ENCODE measurements around the gene RNF11. TPM values are rescaled to one million over a fixed set of nuclear protein-coding genes. Genes with fewer than 3 reads are reported as not detected.

The RNF11 gene
- total RNA-seq, 2 donors from 2014 or later, result 23.6 to 30.3 TPM

DNA sequence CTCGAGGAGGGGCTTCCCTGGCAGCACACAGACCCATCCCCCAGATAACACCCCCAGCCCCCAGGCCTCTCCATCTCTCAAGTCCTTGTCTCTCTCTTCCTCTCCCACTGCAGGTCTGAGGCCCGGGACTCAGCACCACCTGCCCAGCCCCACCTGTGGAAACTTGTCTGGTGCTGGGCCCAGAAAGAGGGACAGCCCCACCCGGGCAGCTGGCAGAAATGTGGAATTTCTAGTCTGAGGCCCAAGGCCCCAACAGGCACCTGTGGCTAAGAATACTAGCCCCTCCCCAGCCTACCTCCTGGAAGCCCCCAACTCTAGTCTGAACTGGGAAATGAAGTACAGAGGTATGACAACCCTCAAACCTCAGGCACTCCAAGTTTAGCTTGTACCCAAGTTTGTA is 78.9 kb downstream of the RNF11 start:
- Mint-ChIP-seq H3K27ac (peak overlapping the region; percentile 41), H3K27me3 (no peaks in the 10 kb centered on the region), H3K36me3 (ENCODE audit: low read depth) (no peaks in the 10 kb centered on the region), H3K4me3 (no peak overlapping the region), H3K9me3 (no peaks in the 10 kb centered on the region), H3K4me1 (peaks cover 8% of the 10 kb centered on the region)
- ATAC-seq (replicated peaks), result no peak

DNA sequence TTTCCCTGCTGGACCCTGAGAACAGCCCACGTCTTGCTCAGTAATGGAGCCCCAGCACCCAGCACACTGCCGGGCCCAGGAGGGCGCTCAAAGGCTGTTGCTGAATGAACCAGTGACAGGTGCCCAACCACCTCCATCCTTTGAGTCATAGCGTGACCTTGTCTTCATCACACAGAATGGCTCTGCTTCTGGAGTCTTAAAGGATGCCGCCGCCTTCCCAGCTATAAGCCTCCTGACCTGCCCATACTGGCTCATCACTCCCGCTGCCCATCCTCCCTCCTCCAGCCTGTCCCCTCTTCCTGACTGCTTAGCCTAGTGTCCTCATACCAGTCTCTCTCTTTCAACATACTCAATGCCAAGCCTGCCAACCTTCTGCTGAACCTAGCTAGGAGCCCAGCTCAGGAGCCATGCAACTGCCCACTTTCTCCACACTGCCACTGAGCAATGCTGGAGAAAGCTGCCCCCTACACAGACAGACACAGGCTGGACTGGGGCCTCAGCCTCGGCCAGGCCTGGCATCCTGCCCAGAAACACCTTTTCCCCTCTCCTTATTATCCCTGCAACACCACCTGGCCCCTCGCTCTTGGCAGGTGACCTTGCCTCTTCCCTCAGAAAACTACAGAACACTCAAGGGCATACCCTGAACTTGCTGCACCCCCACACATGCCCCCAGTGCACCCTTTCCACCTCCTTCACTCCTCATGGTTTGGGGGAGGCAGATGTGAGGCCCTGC is 80.2 kb downstream of the RNF11 start:
- Mint-ChIP-seq H3K4me3 (no peak overlapping the region), H3K27ac (no peak overlapping the region), H3K36me3 (ENCODE audit: low read depth) (no peaks in the 10 kb centered on the region), H3K9me3 (no peaks in the 10 kb centered on the region), H3K27me3 (no peaks in the 10 kb centered on the region), H3K4me1 (peaks cover 8% of the 10 kb centered on the region)
- ATAC-seq (replicated peaks), result peak; percentile 34

DNA sequence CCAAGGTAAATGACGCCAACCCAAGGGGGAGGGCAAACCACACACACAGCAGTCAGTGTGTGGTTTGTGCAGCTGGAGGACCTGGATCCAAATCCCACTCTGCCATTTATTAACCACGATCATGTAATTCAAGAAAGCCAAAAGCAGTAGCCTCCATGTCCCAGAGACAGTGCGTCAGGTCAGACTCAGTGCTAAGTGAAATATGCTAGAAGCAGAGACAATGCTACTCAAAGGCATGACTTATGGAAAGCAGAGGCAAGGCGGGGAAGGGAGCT is 80.7 kb downstream of the RNF11 start:
- Mint-ChIP-seq H3K9me3 (no peaks in the 10 kb centered on the region), H3K27ac (no peak overlapping the region), H3K4me1 (peaks cover 8% of the 10 kb centered on the region), H3K27me3 (no peaks in the 10 kb centered on the region), H3K36me3 (ENCODE audit: low read depth) (no peaks in the 10 kb centered on the region), H3K4me3 (no peak overlapping the region)
- ATAC-seq (replicated peaks), result no peak

DNA sequence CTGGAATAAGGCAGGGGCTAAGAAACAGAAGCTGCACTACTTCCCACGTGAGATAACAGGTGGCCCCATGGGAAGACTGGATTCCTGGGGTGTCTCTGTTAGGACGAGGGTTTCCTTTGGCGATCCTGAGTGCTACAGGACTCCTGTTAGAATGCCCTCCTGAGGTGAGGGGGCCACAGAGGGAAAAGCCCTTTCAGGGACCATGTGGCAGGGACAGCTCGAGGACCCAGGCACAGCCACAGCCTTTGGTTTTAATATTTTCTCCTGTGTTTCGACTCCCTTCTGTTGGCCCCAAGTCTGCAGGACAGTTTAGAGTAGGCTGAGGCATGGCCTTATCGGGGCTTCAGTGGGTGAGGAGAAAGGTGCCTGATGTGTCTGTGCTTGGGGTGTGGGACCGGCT is 81.7 kb downstream of the RNF11 start:
- H3K4me1 Mint-ChIP-seq, result peaks cover 8% of the 10 kb centered on the region
- no peaks in the 10 kb centered on the region for H3K9me3 Mint-ChIP-seq
- ATAC-seq (replicated peaks), result no peak
- H3K4me3 Mint-ChIP-seq, result no peak overlapping the region
- no peaks in the 10 kb centered on the region for H3K36me3 Mint-ChIP-seq (ENCODE audit: low read depth)
- H3K27me3 Mint-ChIP-seq, result no peaks in the 10 kb centered on the region
- H3K27ac Mint-ChIP-seq, result no peak overlapping the region

DNA sequence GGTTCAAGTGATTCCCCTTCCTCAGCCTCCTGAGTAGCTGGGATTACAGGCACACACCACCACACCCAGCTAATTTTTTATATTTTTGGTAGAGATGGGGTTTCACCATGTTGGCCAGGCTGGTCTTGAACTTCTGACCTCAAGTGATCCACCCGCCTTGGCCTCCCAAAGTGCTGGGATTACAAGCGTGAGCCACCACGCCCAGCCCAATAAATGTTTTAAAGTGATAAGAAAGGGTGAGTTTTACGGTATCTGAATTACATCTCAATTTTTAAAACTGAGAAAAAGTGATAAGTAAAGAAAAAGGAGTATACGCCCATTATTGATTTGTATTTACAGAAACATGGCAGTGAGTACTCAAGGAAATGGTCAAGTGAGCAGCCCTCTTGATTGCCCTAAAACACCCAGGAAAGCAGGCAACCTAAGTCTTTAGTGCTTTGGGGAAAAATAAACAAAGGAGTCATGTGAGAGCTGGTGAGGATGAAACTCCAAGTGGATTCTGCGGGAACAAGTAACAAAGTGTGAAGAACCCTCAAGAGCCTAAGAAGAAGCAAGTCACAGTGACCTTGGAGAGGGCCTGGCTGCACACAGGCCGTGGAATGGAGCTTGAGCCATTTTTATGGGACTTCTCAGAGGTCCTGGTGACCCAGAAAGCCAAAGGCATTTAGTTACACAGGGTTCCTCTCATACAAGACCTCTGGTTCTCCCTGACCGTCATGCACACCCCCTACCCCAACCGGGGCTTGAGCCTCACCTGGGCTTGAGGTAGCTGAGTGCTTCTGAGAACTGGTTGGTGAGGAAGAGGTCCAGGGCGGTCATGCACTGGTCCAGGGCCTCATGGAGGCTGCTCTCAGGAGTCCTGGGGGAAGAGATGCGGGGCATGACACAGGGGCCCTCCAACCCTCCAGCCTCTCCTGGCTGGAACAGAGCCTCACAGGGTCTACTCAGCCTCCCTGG is 85.2 kb downstream of the RNF11 start:
- ATAC-seq (replicated peaks), result no peak
- Mint-ChIP-seq H3K27me3 (peaks cover 4% of the 10 kb centered on the region), H3K4me3 (no peak overlapping the region), H3K27ac (no peak overlapping the region), H3K36me3 (ENCODE audit: low read depth) (no peaks in the 10 kb centered on the region), H3K4me1 (no peaks in the 10 kb centered on the region), H3K9me3 (no peaks in the 10 kb centered on the region)

DNA sequence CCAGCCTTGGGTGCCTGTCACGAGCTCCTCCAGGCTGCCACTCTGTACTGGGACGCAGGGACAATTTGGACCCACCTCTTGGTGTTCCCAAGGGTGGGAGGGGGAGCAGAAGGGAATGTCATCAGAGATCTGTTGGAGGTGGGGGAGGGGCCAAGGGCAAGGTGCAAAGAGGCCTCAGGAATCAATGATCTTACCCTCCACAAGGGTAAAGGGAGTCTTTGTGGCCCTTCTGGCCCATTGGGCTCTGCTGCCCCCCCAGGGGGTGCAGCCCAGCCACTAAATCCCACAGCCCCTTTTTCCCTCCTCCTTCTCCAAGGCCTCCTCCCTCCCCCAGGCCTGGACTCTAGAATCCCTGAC is 85.8 kb downstream of the RNF11 start:
- no peak for ATAC-seq (replicated peaks)
- Mint-ChIP-seq H3K4me3 (no peak overlapping the region), H3K4me1 (no peaks in the 10 kb centered on the region), H3K9me3 (no peaks in the 10 kb centered on the region), H3K27me3 (peaks cover 4% of the 10 kb centered on the region), H3K36me3 (ENCODE audit: low read depth) (no peaks in the 10 kb centered on the region), H3K27ac (no peak overlapping the region)

DNA sequence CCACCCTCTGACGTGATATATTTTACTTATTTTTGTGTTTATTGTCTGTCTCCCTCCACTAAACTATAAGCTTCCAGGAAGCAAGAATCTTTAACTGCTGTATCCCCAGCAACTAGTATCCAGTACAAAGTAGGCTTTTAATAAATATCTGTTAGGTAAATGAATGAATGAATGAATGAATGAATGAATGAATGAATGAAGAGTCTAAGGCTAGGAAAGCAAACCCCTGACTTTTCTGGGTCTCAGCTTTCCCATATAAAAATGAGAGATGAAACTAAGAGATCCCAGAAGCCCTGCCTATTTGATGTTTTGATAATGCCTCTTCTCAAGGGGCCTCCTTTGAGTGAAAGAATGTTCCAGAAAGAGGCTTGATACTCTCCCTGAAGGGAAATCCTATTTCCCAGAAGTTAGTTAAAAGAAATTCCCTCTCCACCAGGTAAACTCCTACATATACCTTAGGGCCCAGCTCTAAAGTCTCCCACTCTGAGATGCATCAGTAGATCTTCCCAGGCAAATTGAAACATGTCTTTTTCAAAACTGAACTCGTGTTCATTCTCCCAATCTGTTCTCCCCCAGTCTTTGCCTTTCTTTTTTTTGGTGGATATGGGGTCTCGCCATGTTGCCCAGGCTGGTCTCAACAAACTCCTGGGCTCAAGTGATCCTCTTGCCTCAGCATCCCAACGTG is 86.5 kb downstream of the RNF11 start:
- Mint-ChIP-seq H3K4me1 (no peaks in the 10 kb centered on the region), H3K36me3 (ENCODE audit: low read depth) (no peaks in the 10 kb centered on the region), H3K27me3 (peaks cover 8% of the 10 kb centered on the region), H3K27ac (no peak overlapping the region), H3K4me3 (no peak overlapping the region), H3K9me3 (no peaks in the 10 kb centered on the region)
- ATAC-seq (replicated peaks), result no peak

Other genes with a start within 250 kb of the RNF11 start
- not detected for gene C1orf185, start 134.0 kb upstream of the RNF11 start, total RNA-seq
- gene TTC39A, start 94.3 kb downstream of the RNF11 start, total RNA-seq, result under 1 TPM in 1 of 2 donors, not detected in 1; 0.74 TPM

All from activated T-helper 17 cell treated with anti-CD3 and anti-CD28 coated beads, Interleukin-2, amount 50 U/mL, for 72 hours (primary cell).